Measurements from ENCODE around the gene ARHGAP27. TPM values are rescaled to one million over a fixed set of nuclear protein-coding genes. Genes with fewer than 3 reads are reported as not detected.

Gene ARHGAP27
- total RNA-seq, 2 experiments from 2014 or later = 55.5 to 56.8 TPM

DNA sequence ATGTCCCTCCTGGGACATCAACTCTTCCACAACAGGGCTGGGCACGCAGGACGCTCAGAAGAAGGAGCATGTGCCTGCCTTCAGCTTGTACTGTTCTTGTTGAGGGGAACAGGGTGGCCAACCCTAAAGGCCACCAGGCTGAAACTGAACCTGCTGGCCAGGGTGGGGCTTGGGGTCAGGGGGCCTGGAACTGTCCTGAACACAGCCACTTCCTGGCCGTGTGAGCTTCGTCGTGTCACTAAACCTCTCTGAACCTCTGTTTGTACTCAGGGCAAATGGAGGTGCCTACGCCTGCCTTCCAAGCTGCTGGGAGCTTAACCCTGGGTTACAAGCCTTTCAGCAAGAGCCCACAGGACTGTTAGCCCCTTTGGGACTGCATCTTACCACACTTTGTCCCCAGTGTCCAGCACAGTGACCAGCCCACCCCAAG is 6.7 kb downstream of the ARHGAP27 start:
- intact Hi-C loops (cut with micrococcal nuclease; ENCODE audit: unreplicated experiment) = loop anchor here (2.0 kb wide), 1 partner anchor 31 kb away; no protein-coding TSS in a partner anchor
- H4K20me1 ChIP-seq (ENCODE audit: insufficient read depth, low read length) = no peaks in the 10 kb centered on the region
- H3K4me1 ChIP-seq (ENCODE audit: insufficient read depth, low read length, poor library complexity, severe bottlenecking) = peaks cover 24% of the 10 kb centered on the region
- H3K79me2 ChIP-seq (ENCODE audit: insufficient read depth, low read depth, low read length) = no peaks in the 10 kb centered on the region
- ChIA-PET CTCF (ENCODE audit: unreplicated experiment) (interaction anchor here (0.6 kb wide), 1 partner anchor 35 kb away, joined by 4 read pairs; no protein-coding TSS in a partner anchor), POLR2A (no interaction called here)
- H3K36me3 ChIP-seq (ENCODE audit: insufficient read depth, low read length) = no peaks in the 10 kb centered on the region
- no TSS peak for BruUV-seq (replicated peaks)
- no peak for DNase-seq (ENCODE audit: low spot score)
- TF ChIP-seq EZH2phosphoT487 (IDR thresholded peaks at IDR 0.05; ENCODE audit: borderline replicate concordance, low read depth, low read length) = no peak
- TF ChIP-seq, protein P1, sequence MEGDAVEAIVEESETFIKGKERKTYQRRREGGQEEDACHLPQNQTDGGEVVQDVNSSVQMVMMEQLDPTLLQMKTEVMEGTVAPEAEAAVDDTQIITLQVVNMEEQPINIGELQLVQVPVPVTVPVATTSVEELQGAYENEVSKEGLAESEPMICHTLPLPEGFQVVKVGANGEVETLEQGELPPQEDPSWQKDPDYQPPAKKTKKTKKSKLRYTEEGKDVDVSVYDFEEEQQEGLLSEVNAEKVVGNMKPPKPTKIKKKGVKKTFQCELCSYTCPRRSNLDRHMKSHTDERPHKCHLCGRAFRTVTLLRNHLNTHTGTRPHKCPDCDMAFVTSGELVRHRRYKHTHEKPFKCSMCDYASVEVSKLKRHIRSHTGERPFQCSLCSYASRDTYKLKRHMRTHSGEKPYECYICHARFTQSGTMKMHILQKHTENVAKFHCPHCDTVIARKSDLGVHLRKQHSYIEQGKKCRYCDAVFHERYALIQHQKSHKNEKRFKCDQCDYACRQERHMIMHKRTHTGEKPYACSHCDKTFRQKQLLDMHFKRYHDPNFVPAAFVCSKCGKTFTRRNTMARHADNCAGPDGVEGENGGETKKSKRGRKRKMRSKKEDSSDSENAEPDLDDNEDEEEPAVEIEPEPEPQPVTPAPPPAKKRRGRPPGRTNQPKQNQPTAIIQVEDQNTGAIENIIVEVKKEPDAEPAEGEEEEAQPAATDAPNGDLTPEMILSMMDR (conservative IDR thresholded peaks at IDR 0.05; ENCODE audit: low read length) = no peak
- H3K4me2 ChIP-seq (ENCODE audit: low read length) = no peak overlapping the region
- H3K9me2 ChIP-seq (ENCODE audit: insufficient read depth, low read length) = no peaks in the 10 kb centered on the region
- H3K27ac ChIP-seq (ENCODE audit: low read depth, low read length, poor library complexity, severe bottlenecking) = no peak overlapping the region
- no peak overlapping the region for H2AFZ ChIP-seq (ENCODE audit: low read length)
- H3K9me3 ChIP-seq (ENCODE audit: low read length) = no peaks in the 10 kb centered on the region
- H3K4me3 ChIP-seq (ENCODE audit: low read depth, low read length, poor library complexity, severe bottlenecking) = no peak overlapping the region

- no peaks in the 10 kb centered on the region for H3K36me3 ChIP-seq (ENCODE audit: insufficient read depth, low read length)
- ChIA-PET POLR2A (no interaction called here), CTCF (ENCODE audit: unreplicated experiment) (interaction anchor here (0.6 kb wide), 1 partner anchor 34 kb away, joined by 4 read pairs; no protein-coding TSS in a partner anchor)
- no peaks in the 10 kb centered on the region for H3K9me2 ChIP-seq (ENCODE audit: insufficient read depth, low read length)
- H3K9me3 ChIP-seq (ENCODE audit: low read length) = no peaks in the 10 kb centered on the region
- no peak overlapping the region for H3K27ac ChIP-seq (ENCODE audit: low read depth, low read length, poor library complexity, severe bottlenecking)
- no peaks in the 10 kb centered on the region for H4K20me1 ChIP-seq (ENCODE audit: insufficient read depth, low read length)
- no peak overlapping the region for H3K4me3 ChIP-seq (ENCODE audit: low read depth, low read length, poor library complexity, severe bottlenecking)
- DNase-seq (ENCODE audit: low spot score) = no peak
- H2AFZ ChIP-seq (ENCODE audit: low read length) = no peak overlapping the region
- peaks cover 19% of the 10 kb centered on the region for H3K4me1 ChIP-seq (ENCODE audit: insufficient read depth, low read length, poor library complexity, severe bottlenecking)
- no TSS peak for BruUV-seq (replicated peaks)
- intact Hi-C loops (cut with micrococcal nuclease; ENCODE audit: unreplicated experiment) = no loop called here
- TF ChIP-seq, protein P1 (conservative IDR thresholded peaks at IDR 0.05; ENCODE audit: low read length) = 0 out of 2 replicates have a peak, but pooled peaks have one; percentile 24
- no peak for TF ChIP-seq EZH2phosphoT487 (IDR thresholded peaks at IDR 0.05; ENCODE audit: borderline replicate concordance, low read depth, low read length)
- H3K79me2 ChIP-seq (ENCODE audit: insufficient read depth, low read depth, low read length) = no peaks in the 10 kb centered on the region
- H3K4me2 ChIP-seq (ENCODE audit: low read length) = no peak overlapping the region
These were observed 7.3 kb downstream of the ARHGAP27 start for GRCh38 chr17:45425125-45425983.

DNA sequence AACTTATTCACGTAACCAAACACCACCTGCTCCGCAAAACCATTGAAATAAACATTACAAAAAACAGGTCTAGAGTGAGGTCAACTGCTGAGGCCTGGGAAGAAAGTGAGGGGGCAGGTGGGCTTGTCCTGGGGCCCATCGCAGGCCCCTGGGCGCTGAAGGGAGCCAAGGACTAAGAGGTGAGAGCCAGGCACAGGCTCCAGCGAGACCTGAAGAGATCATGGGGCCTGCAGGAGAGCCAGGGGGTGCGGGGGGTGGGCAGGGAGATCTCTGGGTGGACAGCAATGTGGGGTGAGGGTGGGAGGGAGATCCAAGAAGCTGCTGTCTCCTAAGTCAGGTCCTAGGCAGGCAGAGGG is 7.9 kb downstream of the ARHGAP27 start:
- no peak overlapping the region for H2AFZ ChIP-seq (ENCODE audit: low read length)
- H3K9me3 ChIP-seq (ENCODE audit: low read length) = no peaks in the 10 kb centered on the region
- no peak overlapping the region for H3K27ac ChIP-seq (ENCODE audit: low read depth, low read length, poor library complexity, severe bottlenecking)
- intact Hi-C loops (cut with micrococcal nuclease; ENCODE audit: unreplicated experiment) = no loop called here
- TF ChIP-seq, protein P1 (conservative IDR thresholded peaks at IDR 0.05; ENCODE audit: low read length) = no peak
- no peak for TF ChIP-seq EZH2phosphoT487 (IDR thresholded peaks at IDR 0.05; ENCODE audit: borderline replicate concordance, low read depth, low read length)
- POLR2A ChIA-PET = no interaction called here
- H3K79me2 ChIP-seq (ENCODE audit: insufficient read depth, low read depth, low read length) = no peaks in the 10 kb centered on the region
- H3K4me2 ChIP-seq (ENCODE audit: low read length) = no peak overlapping the region
- no TSS peak for BruUV-seq (replicated peaks)
- CTCF ChIA-PET (ENCODE audit: unreplicated experiment) = interaction anchor here (0.5 kb wide), 1 partner anchor 404 kb away, joined by 3 read pairs; no protein-coding TSS in a partner anchor
- H4K20me1 ChIP-seq (ENCODE audit: insufficient read depth, low read length) = no peaks in the 10 kb centered on the region
- no peaks in the 10 kb centered on the region for H3K36me3 ChIP-seq (ENCODE audit: insufficient read depth, low read length)
- no peak overlapping the region for H3K4me3 ChIP-seq (ENCODE audit: low read depth, low read length, poor library complexity, severe bottlenecking)
- no peaks in the 10 kb centered on the region for H3K9me2 ChIP-seq (ENCODE audit: insufficient read depth, low read length)
- no peak for DNase-seq (ENCODE audit: low spot score)
- peaks cover 19% of the 10 kb centered on the region for H3K4me1 ChIP-seq (ENCODE audit: insufficient read depth, low read length, poor library complexity, severe bottlenecking)

All from OCI-LY7 (cell line).